SIG-M5 treated with dmso at 0.1 percent for 504 hours (cell line): ENCODE results near the gene C19orf85.
A peak's percentile ranks its signal among the peaks of the same experiment; 100 is the strongest.
"Not testable (repeated sequence)": the region's sequence is repeated elsewhere in the genome, so short reads cannot be mapped to it uniquely, and the experiment has no call there.

Experiments used
- DNase-seq: peaks from one replicate; lab custom pipeline; 2025; ENCODE audit not compliant: unreplicated experiment; lab: John Stamatoyannopoulos, UW

C19orf85 gene

GRCh38 chr19:55459950-55460657 lies 4.4 kb downstream of the C19orf85 start:
- DNase-seq, result peak; percentile 50

- DNase-seq, result no peak
These were observed 5.0 kb downstream of the C19orf85 start for GRCh38 chr19:55459551-55459949.

- no peak for DNase-seq
These were observed 6.7 kb downstream of the C19orf85 start for GRCh38 chr19:55457683-55458457.

- DNase-seq, result no peak
These were observed 8.2 kb downstream of the C19orf85 start for GRCh38 chr19:55456347-55456746.

- DNase-seq, result no peak
These were observed 8.8 kb downstream of the C19orf85 start for GRCh38 chr19:55455576-55456235.

GRCh38 chr19:55454787-55455243 lies 9.7 kb downstream of the C19orf85 start:
- DNase-seq, result no peak

- DNase-seq, result no peak
These were observed 10.9 kb downstream of the C19orf85 start for GRCh38 chr19:55453511-55454260.

GRCh38 chr19:55452749-55453346 lies 11.7 kb downstream of the C19orf85 start:
- DNase-seq, result peak; percentile 35

- no peak for DNase-seq
These were observed 12.4 kb downstream of the C19orf85 start for GRCh38 chr19:55451965-55452748.

- no peak for DNase-seq
These were observed 13.2 kb downstream of the C19orf85 start for GRCh38 chr19:55451163-55451964.

GRCh38 chr19:55449469-55449868 lies 15.1 kb downstream of the C19orf85 start:
- DNase-seq, result no peak

- DNase-seq, result not testable (repeated sequence)
These were observed 16.4 kb downstream of the C19orf85 start for GRCh38 chr19:55448175-55448490.

- no peak for DNase-seq
These were observed 17.0 kb downstream of the C19orf85 start for GRCh38 chr19:55447421-55448174.

GRCh38 chr19:55446060-55446459 lies 18.5 kb downstream of the C19orf85 start:
- no peak for DNase-seq

- no peak for DNase-seq
These were observed 19.9 kb downstream of the C19orf85 start for GRCh38 chr19:55444646-55445045.

GRCh38 chr19:55443824-55444480 lies 20.6 kb downstream of the C19orf85 start:
- DNase-seq, result no peak

GRCh38 chr19:55443045-55443823 lies 21.3 kb downstream of the C19orf85 start, which contains the start of gene SHISA7:
Gene SHISA7 (minus strand): TSS chr19:55443300. CDS start chr19:55442863, 437 bp downstream.
- DNase-seq, result no peak
